Superior temporal gyrus (tissue), 1 donor: Measurements from ENCODE around the gene ADAMTS20.
"Not testable (repeated sequence)": the region's sequence is repeated elsewhere in the genome, so short reads cannot be mapped to it uniquely, and the experiment has no call there.

Source experiments
- DNase-seq: peaks from one replicate; pipeline ENCODE4 v3.0.0-alpha.2; 2016; ENCODE audit errors: extremely low spot score

ADAMTS20 gene

GRCh38 chr12:43551971-43552559, at the start of gene ADAMTS20:
ADAMTS20 (minus strand) TSS chr12:43552203; CDS start chr12:43551921, 282 bp downstream.
- DNase-seq = no peak

- DNase-seq = no peak
Observed at GRCh38 chr12:43599708-43600107, 47.7 kb upstream of the ADAMTS20 start.

- DNase-seq = no peak
Observed at GRCh38 chr12:43599066-43599465, 47.1 kb upstream of the ADAMTS20 start.

GRCh38 chr12:43590307-43590706, 38.3 kb upstream of the ADAMTS20 start:
- no peak for DNase-seq

- no peak for DNase-seq
Observed at GRCh38 chr12:43586646-43587245, 34.7 kb upstream of the ADAMTS20 start.

- DNase-seq = no peak
Observed at GRCh38 chr12:43585676-43586075, 33.7 kb upstream of the ADAMTS20 start.

- no peak for DNase-seq
Observed at GRCh38 chr12:43580601-43581000, 28.6 kb upstream of the ADAMTS20 start.

GRCh38 chr12:43579206-43579605, 27.2 kb upstream of the ADAMTS20 start:
- DNase-seq = no peak

- no peak for DNase-seq
Observed at GRCh38 chr12:43578782-43579181, 26.8 kb upstream of the ADAMTS20 start.

GRCh38 chr12:43577381-43577780, 25.4 kb upstream of the ADAMTS20 start:
- DNase-seq = no peak

- no peak for DNase-seq
Observed at GRCh38 chr12:43576162-43576561, 24.2 kb upstream of the ADAMTS20 start.

- DNase-seq = no peak
Observed at GRCh38 chr12:43571885-43572284, 19.9 kb upstream of the ADAMTS20 start.

GRCh38 chr12:43556057-43556456, 4.1 kb upstream of the ADAMTS20 start:
- DNase-seq = no peak

GRCh38 chr12:43551279-43551970, 578 bp downstream of the ADAMTS20 start:
- DNase-seq = no peak

GRCh38 chr12:43550831-43551271, 1.2 kb downstream of the ADAMTS20 start:
- no peak for DNase-seq

GRCh38 chr12:43544703-43545102, 7.3 kb downstream of the ADAMTS20 start:
- DNase-seq = no peak

- DNase-seq = no peak
Observed at GRCh38 chr12:43540470-43540869, 11.5 kb downstream of the ADAMTS20 start.

GRCh38 chr12:43537675-43538074, 14.3 kb downstream of the ADAMTS20 start:
- DNase-seq = not testable (repeated sequence)

- no peak for DNase-seq
Observed at GRCh38 chr12:43516045-43516444, 36.0 kb downstream of the ADAMTS20 start.

- no peak for DNase-seq
Observed at GRCh38 chr12:43501703-43502102, 50.3 kb downstream of the ADAMTS20 start.

GRCh38 chr12:43493261-43493797, 58.7 kb downstream of the ADAMTS20 start:
- DNase-seq = no peak

GRCh38 chr12:43482311-43483085, 69.5 kb downstream of the ADAMTS20 start:
- DNase-seq = no peak
